Epithelial cell of proximal tubule (primary cell): ENCODE results near the gene MMD. TPM values are rescaled to one million over a fixed set of nuclear protein-coding genes. Genes with fewer than 3 reads are reported as not detected.
"Not testable (repeated sequence)": the region's sequence is repeated elsewhere in the genome, so short reads cannot be mapped to it uniquely, and the experiment has no call there.

ENCODE experiments used
- DNase-seq: peaks from one replicate; pipeline ENCODE4 v3.0.0-alpha.2; 2011; ENCODE audit warnings: low read depth
- H3K4me3 ChIP-seq: 2 replicates; pipeline ENCODE4 v1.5.1; 2011; ENCODE audit warnings: low read depth, mild to moderate bottlenecking, low read length
- total RNA-seq: library from RNA; depleted of rRNA; stranded (reverse); fragments of >200 nt; gene quantifications from 2 replicates; pipeline ENCODE4 v1.2.3, GENCODE V29; 2015
- TF ChIP-seq, protein P1 (sequence below): conservative IDR thresholded peaks from 2 replicates; pipeline ENCODE4 v1.5.1; 2012; ENCODE audit warnings: low read depth, mild to moderate bottlenecking, low read length

The MMD gene
- total RNA-seq, result 26.6 and 34.3 TPM in 2 replicates

GRCh38 chr17:55421179-55421934 is at the start of gene MMD:
Gene MMD, minus strand, starts transcription at chr17:55421835. Its CDS starts 140 bp downstream, at chr17:55421695.
- TF ChIP-seq, protein P1, sequence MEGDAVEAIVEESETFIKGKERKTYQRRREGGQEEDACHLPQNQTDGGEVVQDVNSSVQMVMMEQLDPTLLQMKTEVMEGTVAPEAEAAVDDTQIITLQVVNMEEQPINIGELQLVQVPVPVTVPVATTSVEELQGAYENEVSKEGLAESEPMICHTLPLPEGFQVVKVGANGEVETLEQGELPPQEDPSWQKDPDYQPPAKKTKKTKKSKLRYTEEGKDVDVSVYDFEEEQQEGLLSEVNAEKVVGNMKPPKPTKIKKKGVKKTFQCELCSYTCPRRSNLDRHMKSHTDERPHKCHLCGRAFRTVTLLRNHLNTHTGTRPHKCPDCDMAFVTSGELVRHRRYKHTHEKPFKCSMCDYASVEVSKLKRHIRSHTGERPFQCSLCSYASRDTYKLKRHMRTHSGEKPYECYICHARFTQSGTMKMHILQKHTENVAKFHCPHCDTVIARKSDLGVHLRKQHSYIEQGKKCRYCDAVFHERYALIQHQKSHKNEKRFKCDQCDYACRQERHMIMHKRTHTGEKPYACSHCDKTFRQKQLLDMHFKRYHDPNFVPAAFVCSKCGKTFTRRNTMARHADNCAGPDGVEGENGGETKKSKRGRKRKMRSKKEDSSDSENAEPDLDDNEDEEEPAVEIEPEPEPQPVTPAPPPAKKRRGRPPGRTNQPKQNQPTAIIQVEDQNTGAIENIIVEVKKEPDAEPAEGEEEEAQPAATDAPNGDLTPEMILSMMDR, result no peak
- peak within 1 kb of the TSS; percentile 95 for H3K4me3 ChIP-seq
- DNase-seq, result no peak

DNA sequence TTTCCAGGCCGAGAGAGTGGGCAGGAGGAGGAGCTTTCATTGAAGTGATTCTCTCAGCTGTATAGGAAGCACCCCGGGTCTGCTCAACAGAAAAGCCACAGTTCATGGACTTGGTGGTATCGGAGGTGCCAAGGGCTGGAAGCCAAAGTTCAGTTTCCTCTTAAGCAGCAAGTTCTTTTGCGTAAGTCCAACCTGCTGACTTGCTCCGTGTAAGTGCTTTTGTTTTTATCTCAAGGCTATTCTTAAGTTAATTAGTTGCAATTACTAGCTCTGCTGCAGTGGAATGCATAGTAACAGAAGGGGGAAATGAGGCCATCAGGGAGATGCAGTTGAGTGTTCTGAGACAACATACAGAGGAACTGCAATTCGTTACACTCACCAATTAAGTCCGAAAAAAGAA is 45.0 kb upstream of the MMD start:
- TF ChIP-seq, protein P1, result no peak
- DNase-seq, result peak; percentile 72
- no peak overlapping the region for H3K4me3 ChIP-seq

DNA sequence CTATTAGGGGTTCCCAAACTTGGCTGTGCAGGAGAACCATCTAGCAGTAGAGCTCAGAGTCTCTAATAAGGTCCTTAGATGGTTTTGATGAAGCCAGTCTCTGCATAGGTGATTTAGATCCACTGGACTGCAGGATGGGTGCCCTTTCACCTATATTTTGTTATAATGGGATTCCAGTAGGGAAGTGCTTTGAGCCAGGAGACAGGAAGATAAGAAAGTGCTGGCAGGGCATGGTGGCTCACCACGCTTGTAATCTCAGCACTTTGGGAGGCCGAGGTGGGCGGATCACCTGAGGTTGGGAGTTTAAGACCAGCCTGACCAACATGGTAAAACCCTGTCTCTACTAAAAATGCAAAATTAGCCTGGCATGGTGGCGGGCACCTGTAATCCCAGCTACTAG is 44.1 kb upstream of the MMD start:
- H3K4me3 ChIP-seq, DNase-seq: not testable (repeated sequence)

- H3K4me3 ChIP-seq, result no peak overlapping the region
- DNase-seq, result no peak
- TF ChIP-seq, protein P1, result no peak
Measured at GRCh38 chr17:55463600-55463999, 42.0 kb upstream of the MMD start.

DNA sequence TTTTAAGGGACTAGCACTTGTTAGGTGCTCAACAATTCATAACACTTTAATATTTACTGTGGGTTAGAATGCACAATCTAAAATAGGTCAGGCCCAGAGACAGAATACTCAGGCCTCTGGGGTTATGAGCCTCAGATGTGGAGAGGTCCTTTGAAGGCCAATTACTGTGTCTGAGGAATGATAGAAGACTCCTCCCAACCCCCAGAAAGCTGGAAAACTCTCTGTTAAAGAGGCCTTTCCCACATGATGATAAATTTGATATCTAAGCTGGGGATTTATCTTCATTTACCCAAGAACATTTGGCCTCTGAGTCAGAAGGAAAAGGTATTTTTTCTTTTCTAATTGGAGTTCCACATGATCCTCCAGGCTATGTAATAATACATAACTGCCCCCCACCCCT is 41.1 kb upstream of the MMD start:
- TF ChIP-seq, protein P1, result no peak
- no peak for DNase-seq

DNA sequence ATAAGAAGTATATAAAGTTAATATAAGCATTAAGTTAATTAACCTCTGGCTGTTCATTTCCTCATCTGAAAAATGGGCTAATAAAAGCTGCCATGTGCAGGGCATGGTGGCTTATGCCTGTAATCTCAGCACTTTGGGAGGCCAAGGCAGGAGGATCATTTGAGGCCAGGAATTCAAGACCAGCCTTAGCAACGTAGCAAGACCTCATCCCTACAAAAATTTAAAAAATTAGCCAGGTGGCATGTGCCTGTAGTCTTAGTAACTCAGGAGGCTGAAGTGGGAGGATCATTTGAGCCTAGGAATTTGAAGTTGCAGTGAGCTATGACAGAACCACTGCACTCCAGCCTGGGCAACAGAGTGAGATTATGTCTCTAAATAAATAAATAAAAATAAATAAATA is 40.6 kb upstream of the MMD start:
- no peak for DNase-seq
- TF ChIP-seq, protein P1, result no peak
- H3K4me3 ChIP-seq, result no peak overlapping the region

More for the DNA sequence above, 41.1 kb upstream of the MMD start:
- no peak overlapping the region for H3K4me3 ChIP-seq

- TF ChIP-seq, protein P1, result no peak
- no peak overlapping the region for H3K4me3 ChIP-seq
- DNase-seq, result peak; percentile 82
Measured at GRCh38 chr17:55458978-55459377, 37.3 kb upstream of the MMD start.
